IMR-90 (cell line): ENCODE data around the gene CKB. TPM values are rescaled to one million over a fixed set of nuclear protein-coding genes. Genes with fewer than 3 reads are reported as not detected.

ENCODE experiments used
- ATAC-seq: fragments of 200-7000 bp; cut with Tn5 transposase; 2 replicates; pipeline ENCODE4 v1.9.1; 2020; ENCODE audit warnings: low read depth, mild to moderate bottlenecking, moderate library complexity
- BruUV-seq: library from RNA; stranded (reverse); fragments of 400-500 nt; replicated peaks from 2 replicates; lab custom pipeline; 2021; lab: Mats Ljungman, UMichigan
- CTCF ChIA-PET: fragments of 300-600 bp; formaldehyde crosslinking; extraction: SDS; loops from one replicate; lab custom pipeline; 2021; ENCODE audit warnings: antibody characterized with exemption; lab: Yijun Ruan, JAX
- POLR2A ChIA-PET: fragments of 300-600 bp; sonication (Branson Sonifier 250); formaldehyde crosslinking; loops from one replicate; lab custom pipeline; 2022; ENCODE audit warnings: antibody characterized with exemption; ENCODE audit not compliant: unreplicated experiment; lab: Charles Lee
- DNase-seq: peaks from one replicate; pipeline ENCODE4 v3.0.0; 2013
- H2AFZ ChIP-seq: replicated peaks from 2 replicates; pipeline ENCODE3; 2013; ENCODE audit warnings: low read length, mild to moderate bottlenecking; ENCODE audit not compliant: poor library complexity
- H2AK5ac ChIP-seq: 2 replicates; pipeline ENCODE4 v1.6.1; 2013; ENCODE audit warnings: low read depth, low read length, inconsistent platforms
- H2AK9ac ChIP-seq: replicated peaks from 2 replicates; pipeline ENCODE3; 2013; ENCODE audit warnings: mild to moderate bottlenecking, low read depth, low read length, moderate library complexity; ENCODE audit not compliant: poor library complexity
- H2BK120ac ChIP-seq: 2 replicates; pipeline ENCODE4 v1.6.1; 2013; ENCODE audit warnings: low read depth, low read length, inconsistent platforms
- H2BK15ac ChIP-seq: 3 replicates; pipeline ENCODE4 v1.6.1; 2013; ENCODE audit warnings: low read depth, low read length, inconsistent platforms
- H2BK20ac ChIP-seq: 2 replicates; pipeline ENCODE4 v1.6.1; 2013; ENCODE audit warnings: low read depth, mild to moderate bottlenecking, inconsistent platforms, low read length, moderate library complexity
- H2BK5ac ChIP-seq: 2 replicates; pipeline ENCODE4 v1.6.1; 2013; ENCODE audit warnings: mild to moderate bottlenecking, low read depth, low read length, inconsistent platforms; ENCODE audit not compliant: poor library complexity, severe bottlenecking
- H3K14ac ChIP-seq: replicated peaks from 2 replicates; pipeline ENCODE4 v1.6.1; 2013; ENCODE audit warnings: low read depth, low read length, inconsistent platforms
- H3K18ac ChIP-seq: 2 replicates; pipeline ENCODE4 v1.6.1; 2013; ENCODE audit warnings: low read depth, low read length, control low read depth
- H3K23ac ChIP-seq: 2 replicates; pipeline ENCODE4 v1.6.1; 2013; ENCODE audit warnings: low read depth, low read length, inconsistent platforms
- H3K27ac ChIP-seq: 2 replicates; pipeline ENCODE4 v1.5.1; 2013; ENCODE audit warnings: mild to moderate bottlenecking, control low read depth, low read length; ENCODE audit not compliant: insufficient read depth
- H3K27me3 ChIP-seq: 2 replicates; pipeline ENCODE4 v1.6.1; 2013; ENCODE audit warnings: low read length; ENCODE audit not compliant: control insufficient read depth, insufficient read depth
- H3K36me3 ChIP-seq: 2 replicates; pipeline ENCODE4 v1.6.1; 2013; ENCODE audit warnings: low read length, mixed read lengths; ENCODE audit not compliant: control insufficient read depth, insufficient read depth
- H3K4ac ChIP-seq: 2 replicates; pipeline ENCODE4 v1.6.1; 2013; ENCODE audit warnings: low read depth, low read length, inconsistent platforms
- H3K4me1 ChIP-seq: 2 replicates; pipeline ENCODE4 v1.6.1; 2013; ENCODE audit warnings: low read length, mixed read lengths; ENCODE audit not compliant: control insufficient read depth, insufficient read depth
- H3K4me2 ChIP-seq: 2 replicates; pipeline ENCODE4 v1.6.1; 2013; ENCODE audit warnings: low read depth, mild to moderate bottlenecking, control low read depth, low read length, moderate library complexity
- H3K4me3 ChIP-seq: 2 replicates; pipeline ENCODE4 v1.5.1; 2013; ENCODE audit warnings: low read depth, mild to moderate bottlenecking, control low read depth, low read length, moderate library complexity; ENCODE audit not compliant: insufficient read depth
- H3K56ac ChIP-seq: 2 replicates; pipeline ENCODE4 v1.6.1; 2013; ENCODE audit warnings: low read length, inconsistent platforms; ENCODE audit not compliant: insufficient read depth; ENCODE audit errors: extremely low read depth
- H3K79me1 ChIP-seq, 2 experiments: 2 replicates each; pipeline ENCODE4 v1.6.1; 2013; ENCODE audit warnings: low read length in 2 of 2, inconsistent platforms in 1 of 2, low read depth in 1 of 2
- H3K9ac ChIP-seq: 2 replicates; pipeline ENCODE4 v1.6.1; 2013; ENCODE audit warnings: low read depth, low read length, control low read depth
- H3K9me1 ChIP-seq: 2 replicates; pipeline ENCODE4 v1.6.1; 2013; ENCODE audit warnings: low read length, inconsistent platforms; ENCODE audit not compliant: insufficient read depth
- H3K9me3 ChIP-seq: 2 replicates; pipeline ENCODE4 v1.6.1; 2013; ENCODE audit warnings: low read length; ENCODE audit not compliant: control insufficient read depth, insufficient read depth
- H4K20me1 ChIP-seq: 2 replicates; pipeline ENCODE4 v1.6.1; 2013; ENCODE audit warnings: low read length, inconsistent platforms; ENCODE audit not compliant: insufficient read depth
- H4K5ac ChIP-seq: 2 replicates; pipeline ENCODE4 v1.6.1; 2013; ENCODE audit warnings: mild to moderate bottlenecking, low read depth, low read length, control low read depth
- H4K8ac ChIP-seq, 2 experiments: 2 replicates each; pipeline ENCODE4 v1.6.1; 2013; ENCODE audit warnings: low read depth in 2 of 2, low read length in 2 of 2, control low read depth in 1 of 2, inconsistent platforms in 1 of 2
- H4K91ac ChIP-seq: 2 replicates; pipeline ENCODE4 v1.6.1; 2013; ENCODE audit warnings: low read depth, low read length, inconsistent platforms; ENCODE audit not compliant: insufficient read depth
- FOS ChIP-seq: fragments of 150-350 bp; IDR thresholded peaks from 2 replicates; pipeline ENCODE4 v1.6.1; 2016; ENCODE audit warnings: low read depth, low read length
- MXI1 ChIP-seq: IDR thresholded peaks from 2 replicates; pipeline ENCODE4 v1.6.1; 2012; ENCODE audit warnings: low read depth, mild to moderate bottlenecking, low read length, moderate library complexity, borderline replicate concordance
- RFX5 ChIP-seq: IDR thresholded peaks from 2 replicates; pipeline ENCODE4 v1.8.0; 2012; ENCODE audit warnings: low read depth, mild to moderate bottlenecking, low read length, moderate library complexity
- WGBS, 2 experiments: methylation state at CpG; one replicate each; pipeline versions ENCODE4 v1.1.5 to v1.1.7; 2013; ENCODE audit warnings: missing lambda C conversion rate in 2 of 2; ENCODE audit not compliant: insufficient read length in 1 of 2; ENCODE audit errors: extremely low coverage in 2 of 2; 5-methylcytosine and 5-hydroxymethylcytosine counted together
- dilution Hi-C: fragments of 300-500 bp; cut with HindIII; formaldehyde crosslinking; loops from one replicate; pipeline ENCODE4 v1.14.3; 2018; ENCODE audit warnings: low sequenced_read_pairs; ENCODE audit not compliant: unreplicated experiment
- in situ Hi-C: fragments of 300-500 bp; cut with MboI; formaldehyde crosslinking; loops from 3 replicates; pipeline ENCODE4 v1.14.3; 2019; ENCODE audit warnings: low sequenced_read_pairs, inconsistent platforms, mixed read lengths
- intact Hi-C: fragments of 100-400 bp; cut with micrococcal nuclease; formaldehyde crosslinking; loops from 2 replicates; pipeline ENCODE4 v1.10.0; 2022
- polyA plus RNA-seq, 3 experiments: library from polyadenylated mRNA; depleted of rRNA; stranded (reverse); fragments of >200 nt; gene quantifications; 2 replicates each; pipeline ENCODE4 v1.2.3, GENCODE V29; 2012; ENCODE audit warnings: low replicate concordance in 1 of 3
- total RNA-seq: library from RNA; depleted of rRNA; stranded (reverse); fragments of >200 nt; gene quantifications from 2 replicates; pipeline ENCODE4 v1.2.3, GENCODE V29; 2012
- TF ChIP-seq, protein P1 (sequence below): conservative IDR thresholded peaks from 2 replicates; pipeline ENCODE4 v1.5.1; 2012; ENCODE audit warnings: mild to moderate bottlenecking, low read depth, low read length, improper control_type of control experiment
- TF ChIP-seq, protein P2 (sequence below): fragments of 150-350 bp; IDR thresholded peaks from 2 replicates; pipeline ENCODE4 v1.6.1; 2016; ENCODE audit warnings: low read depth, mild to moderate bottlenecking, low read length, moderate library complexity, borderline replicate concordance

CKB gene
- total and polyA plus RNA-seq, 2 of the 4 experiments (the other 2 are of a cell fraction) = 17.7 to 82.6 TPM

DNA sequence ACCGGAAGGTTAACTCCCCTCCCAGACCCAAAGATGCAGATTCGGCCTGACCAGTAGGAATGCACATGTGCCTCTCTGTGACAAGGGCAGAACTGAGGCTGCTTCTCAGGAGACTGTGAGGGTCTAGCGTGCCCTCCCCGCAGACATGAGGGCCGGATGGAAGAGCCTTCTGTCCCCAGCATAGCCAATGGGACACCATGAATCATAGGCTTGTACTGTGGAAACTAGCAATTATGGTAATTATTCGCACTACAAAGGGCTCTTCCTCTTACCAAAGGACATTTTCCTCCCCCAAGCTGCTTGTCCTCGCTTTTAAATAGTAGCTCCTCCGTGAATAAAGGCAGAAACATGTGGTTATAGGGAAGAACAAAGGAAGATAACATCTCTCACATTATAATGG lies 46.3 kb upstream of the CKB start:
- Histone ChIP-seq H3K4me2 (no peak overlapping the region), H2BK15ac (no peak overlapping the region), H3K9me1 (no peaks in the 10 kb centered on the region), H3K36me3 (peaks cover 5% of the 10 kb centered on the region), H4K20me1 (peaks cover 39% of the 10 kb centered on the region), H2AK9ac (no peak overlapping the region), H3K9ac (no peak overlapping the region), H4K91ac (no peak overlapping the region), H3K27ac (no peak overlapping the region), H3K23ac (no peak overlapping the region), H4K8ac (no peak overlapping the region), H2BK120ac (no peak overlapping the region), H3K27me3 (no peaks in the 10 kb centered on the region), H3K14ac (no peak overlapping the region), H3K79me1 (peaks cover 17 to 54% of the 10 kb centered on the region in 2 experiments; a peak in 3 of 4 replicates), H2AK5ac (no peak overlapping the region), H3K4ac (no peak overlapping the region), H4K5ac (no peak overlapping the region), H3K4me3 (no peak overlapping the region), H3K9me3 (no peaks in the 10 kb centered on the region), H3K4me1 (peaks cover 2% of the 10 kb centered on the region; the same call in 1 of the 2 replicates), H2AFZ (no peak overlapping the region), H3K18ac (no peak overlapping the region), H2BK20ac (no peak overlapping the region), H2BK5ac (no peak overlapping the region), H3K56ac (no peak overlapping the region)
- ChIA-PET POLR2A (no interaction called here), CTCF (no interaction called here)
- no peak for DNase-seq
- no TSS peak for BruUV-seq
- ATAC-seq = no peak
- intact Hi-C loops = no loop called here
- TF ChIP-seq, protein P1, sequence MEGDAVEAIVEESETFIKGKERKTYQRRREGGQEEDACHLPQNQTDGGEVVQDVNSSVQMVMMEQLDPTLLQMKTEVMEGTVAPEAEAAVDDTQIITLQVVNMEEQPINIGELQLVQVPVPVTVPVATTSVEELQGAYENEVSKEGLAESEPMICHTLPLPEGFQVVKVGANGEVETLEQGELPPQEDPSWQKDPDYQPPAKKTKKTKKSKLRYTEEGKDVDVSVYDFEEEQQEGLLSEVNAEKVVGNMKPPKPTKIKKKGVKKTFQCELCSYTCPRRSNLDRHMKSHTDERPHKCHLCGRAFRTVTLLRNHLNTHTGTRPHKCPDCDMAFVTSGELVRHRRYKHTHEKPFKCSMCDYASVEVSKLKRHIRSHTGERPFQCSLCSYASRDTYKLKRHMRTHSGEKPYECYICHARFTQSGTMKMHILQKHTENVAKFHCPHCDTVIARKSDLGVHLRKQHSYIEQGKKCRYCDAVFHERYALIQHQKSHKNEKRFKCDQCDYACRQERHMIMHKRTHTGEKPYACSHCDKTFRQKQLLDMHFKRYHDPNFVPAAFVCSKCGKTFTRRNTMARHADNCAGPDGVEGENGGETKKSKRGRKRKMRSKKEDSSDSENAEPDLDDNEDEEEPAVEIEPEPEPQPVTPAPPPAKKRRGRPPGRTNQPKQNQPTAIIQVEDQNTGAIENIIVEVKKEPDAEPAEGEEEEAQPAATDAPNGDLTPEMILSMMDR = no peak
- no peak for TF ChIP-seq FOS
- no peak for TF ChIP-seq MXI1
- TF ChIP-seq RFX5 = no peak
- TF ChIP-seq, protein P2, sequence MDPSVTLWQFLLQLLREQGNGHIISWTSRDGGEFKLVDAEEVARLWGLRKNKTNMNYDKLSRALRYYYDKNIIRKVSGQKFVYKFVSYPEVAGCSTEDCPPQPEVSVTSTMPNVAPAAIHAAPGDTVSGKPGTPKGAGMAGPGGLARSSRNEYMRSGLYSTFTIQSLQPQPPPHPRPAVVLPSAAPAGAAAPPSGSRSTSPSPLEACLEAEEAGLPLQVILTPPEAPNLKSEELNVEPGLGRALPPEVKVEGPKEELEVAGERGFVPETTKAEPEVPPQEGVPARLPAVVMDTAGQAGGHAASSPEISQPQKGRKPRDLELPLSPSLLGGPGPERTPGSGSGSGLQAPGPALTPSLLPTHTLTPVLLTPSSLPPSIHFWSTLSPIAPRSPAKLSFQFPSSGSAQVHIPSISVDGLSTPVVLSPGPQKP = no peak
- dilution Hi-C loops = no loop called here
- in situ Hi-C loops = no loop called here
- WGBS, 2 experiments = 100% methylated on average over 2 of the region's 8 CpGs; no CpG with 5 or more reads in 1 of the 2 experiments
